Lower lobe of right lung (tissue), 2 donors: Measurements from ENCODE around the gene LINC00237. TPM values are rescaled to one million over a fixed set of nuclear protein-coding genes. Genes with fewer than 3 reads are reported as not detected.

ENCODE experiments used
- ATAC-seq, 2 donors: fragments of 200-7000 bp; cut with Tn5 transposase; one replicate each; pipeline ENCODE4 v1.9.1; 2020 to 2022; ENCODE audit warnings: mild to moderate bottlenecking in 2 of 2, moderate library complexity in 2 of 2
- DNase-seq: peaks from one replicate; pipeline ENCODE4 v3.0.0-alpha.2; 2020
- H3K27ac ChIP-seq: fragments of 200-600 bp; one replicate; pipeline ENCODE4 v1.8.0; 2022
- H3K27me3 ChIP-seq: fragments of 200-600 bp; one replicate; pipeline ENCODE4 v1.8.0; 2022; ENCODE audit warnings: low read depth
- H3K36me3 ChIP-seq: fragments of 200-600 bp; one replicate; pipeline ENCODE4 v1.8.0; 2022; ENCODE audit warnings: mild to moderate bottlenecking
- H3K4me1 ChIP-seq: fragments of 200-600 bp; one replicate; pipeline ENCODE4 v1.8.0; 2022
- H3K4me3 ChIP-seq: fragments of 200-600 bp; one replicate; pipeline ENCODE4 v1.8.0; 2022; ENCODE audit warnings: mild to moderate bottlenecking
- H3K9me3 ChIP-seq: fragments of 200-600 bp; one replicate; pipeline ENCODE4 v1.8.0; 2022
- intact Hi-C: fragments of 100-400 bp; cut with DNase I; formaldehyde crosslinking; loops from one replicate; pipeline ENCODE4 v1.11.0; 2022
- total RNA-seq: library from RNA; stranded (reverse); fragmentation: NEBNext Ultra II Directional; extraction: Animal tissue kit (Norgen Biotek cat#: 25700); gene quantifications from one replicate; pipeline ENCODE4 v1.2.1, GENCODE V29; 2021
- TF ChIP-seq, protein P1 (sequence below): fragments of 200-600 bp; IDR thresholded peaks from one replicate; pipeline ENCODE4 v1.8.0; 2022; ENCODE audit warnings: antibody characterized with exemption, mild to moderate bottlenecking
- donor health status: DM: no; HTN: yes; CAD: no; lungs with severe emphysema.

Gene LINC00237
- total RNA-seq, 1 donor from 2014 or later: not detected

DNA sequence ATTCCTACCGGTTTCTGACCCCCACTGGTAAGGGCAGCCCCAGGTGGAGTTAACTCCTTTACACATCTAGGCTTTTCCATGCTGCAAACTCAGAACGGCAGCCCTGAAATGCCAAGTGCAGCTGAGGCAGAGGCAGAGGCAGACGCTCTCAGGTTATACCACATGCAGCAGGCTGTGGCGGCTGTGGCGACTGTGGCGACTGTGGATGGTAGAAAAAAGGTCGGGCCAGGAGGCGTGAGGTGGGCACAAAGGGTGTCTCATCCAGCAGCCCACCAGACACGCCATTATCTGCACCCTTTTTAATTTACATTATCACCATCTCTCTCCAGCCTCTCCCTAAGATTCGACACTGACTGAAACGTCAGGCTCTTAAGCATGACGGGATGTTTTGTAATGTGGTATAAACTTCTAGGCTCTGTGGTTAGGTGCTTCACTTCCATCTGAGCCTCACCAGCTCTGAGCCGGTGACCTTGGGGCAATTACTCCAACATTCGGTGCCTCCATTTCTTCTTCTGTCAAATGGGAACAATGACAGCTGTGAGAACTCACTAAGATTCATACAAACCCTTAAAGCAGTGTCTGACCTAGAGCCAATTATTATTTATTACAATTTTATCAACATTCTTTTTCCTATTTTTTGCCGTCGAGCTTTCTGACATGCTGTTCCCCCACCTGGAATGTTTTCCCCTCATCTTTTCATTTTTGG, 27.9 kb upstream of the LINC00237 start:
- TF ChIP-seq, protein P1, sequence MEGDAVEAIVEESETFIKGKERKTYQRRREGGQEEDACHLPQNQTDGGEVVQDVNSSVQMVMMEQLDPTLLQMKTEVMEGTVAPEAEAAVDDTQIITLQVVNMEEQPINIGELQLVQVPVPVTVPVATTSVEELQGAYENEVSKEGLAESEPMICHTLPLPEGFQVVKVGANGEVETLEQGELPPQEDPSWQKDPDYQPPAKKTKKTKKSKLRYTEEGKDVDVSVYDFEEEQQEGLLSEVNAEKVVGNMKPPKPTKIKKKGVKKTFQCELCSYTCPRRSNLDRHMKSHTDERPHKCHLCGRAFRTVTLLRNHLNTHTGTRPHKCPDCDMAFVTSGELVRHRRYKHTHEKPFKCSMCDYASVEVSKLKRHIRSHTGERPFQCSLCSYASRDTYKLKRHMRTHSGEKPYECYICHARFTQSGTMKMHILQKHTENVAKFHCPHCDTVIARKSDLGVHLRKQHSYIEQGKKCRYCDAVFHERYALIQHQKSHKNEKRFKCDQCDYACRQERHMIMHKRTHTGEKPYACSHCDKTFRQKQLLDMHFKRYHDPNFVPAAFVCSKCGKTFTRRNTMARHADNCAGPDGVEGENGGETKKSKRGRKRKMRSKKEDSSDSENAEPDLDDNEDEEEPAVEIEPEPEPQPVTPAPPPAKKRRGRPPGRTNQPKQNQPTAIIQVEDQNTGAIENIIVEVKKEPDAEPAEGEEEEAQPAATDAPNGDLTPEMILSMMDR: no peak
- ATAC-seq (no peak), DNase-seq (no peak)
- intact Hi-C loops: no loop called here
- Histone ChIP-seq H3K27me3 (no peaks in the 10 kb centered on the region), H3K9me3 (no peaks in the 10 kb centered on the region), H3K4me1 (no peaks in the 10 kb centered on the region), H3K27ac (no peak overlapping the region), H3K4me3 (no peak overlapping the region), H3K36me3 (peaks cover 38% of the 10 kb centered on the region)

DNA sequence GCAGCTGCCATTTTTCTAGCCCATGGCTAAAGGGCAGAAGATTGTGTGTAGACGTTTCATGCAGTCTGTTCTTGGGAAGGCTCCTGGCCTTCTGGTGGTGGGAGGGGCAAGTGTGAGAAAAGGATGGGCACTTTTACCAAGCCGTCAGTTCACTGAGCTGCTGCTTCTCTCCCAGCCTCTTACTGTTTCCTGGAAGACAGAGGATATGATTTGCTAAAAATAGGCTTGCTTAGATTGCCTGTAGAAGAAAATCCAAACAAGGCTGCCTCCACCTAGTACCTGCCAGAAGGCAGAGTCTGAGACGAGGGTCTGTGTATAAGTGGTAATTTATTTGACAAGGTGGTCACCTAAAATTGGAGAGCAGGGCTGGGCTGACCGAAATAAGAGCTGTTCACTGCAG, 27.2 kb upstream of the LINC00237 start:
- Histone ChIP-seq H3K4me1 (no peaks in the 10 kb centered on the region), H3K9me3 (no peaks in the 10 kb centered on the region), H3K36me3 (peaks cover 38% of the 10 kb centered on the region), H3K27ac (no peak overlapping the region), H3K27me3 (no peaks in the 10 kb centered on the region), H3K4me3 (no peak overlapping the region)
- TF ChIP-seq, protein P1: no peak
- intact Hi-C loops: no loop called here
- ATAC-seq: no peak
- DNase-seq: no peak

DNA sequence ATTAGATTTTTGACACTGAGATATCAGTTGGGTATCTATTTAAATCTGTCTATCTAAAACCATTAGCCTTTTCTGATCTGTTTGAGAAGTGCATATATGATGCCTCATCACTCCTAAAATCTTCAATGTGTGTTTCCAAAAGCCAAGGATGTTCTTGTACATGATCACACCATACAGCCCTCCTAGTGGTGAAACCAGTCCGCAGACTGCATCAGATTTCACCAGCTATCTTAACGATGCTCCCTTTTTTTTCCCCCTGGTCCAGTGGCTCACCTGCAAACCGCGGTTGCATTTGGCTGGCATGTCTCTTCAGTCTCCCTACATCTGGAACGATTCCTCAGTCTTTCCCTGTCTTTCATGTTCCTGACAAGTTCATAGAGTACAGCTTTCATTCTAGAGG, 23.7 kb upstream of the LINC00237 start:
- TF ChIP-seq, protein P1: no peak
- Histone ChIP-seq H3K27ac (no peak overlapping the region), H3K36me3 (peaks cover 24% of the 10 kb centered on the region), H3K4me1 (peaks cover 7% of the 10 kb centered on the region), H3K4me3 (no peak overlapping the region), H3K27me3 (no peaks in the 10 kb centered on the region), H3K9me3 (no peaks in the 10 kb centered on the region)
- intact Hi-C loops: no loop called here
- ATAC-seq: no peak
- no peak for DNase-seq

DNA sequence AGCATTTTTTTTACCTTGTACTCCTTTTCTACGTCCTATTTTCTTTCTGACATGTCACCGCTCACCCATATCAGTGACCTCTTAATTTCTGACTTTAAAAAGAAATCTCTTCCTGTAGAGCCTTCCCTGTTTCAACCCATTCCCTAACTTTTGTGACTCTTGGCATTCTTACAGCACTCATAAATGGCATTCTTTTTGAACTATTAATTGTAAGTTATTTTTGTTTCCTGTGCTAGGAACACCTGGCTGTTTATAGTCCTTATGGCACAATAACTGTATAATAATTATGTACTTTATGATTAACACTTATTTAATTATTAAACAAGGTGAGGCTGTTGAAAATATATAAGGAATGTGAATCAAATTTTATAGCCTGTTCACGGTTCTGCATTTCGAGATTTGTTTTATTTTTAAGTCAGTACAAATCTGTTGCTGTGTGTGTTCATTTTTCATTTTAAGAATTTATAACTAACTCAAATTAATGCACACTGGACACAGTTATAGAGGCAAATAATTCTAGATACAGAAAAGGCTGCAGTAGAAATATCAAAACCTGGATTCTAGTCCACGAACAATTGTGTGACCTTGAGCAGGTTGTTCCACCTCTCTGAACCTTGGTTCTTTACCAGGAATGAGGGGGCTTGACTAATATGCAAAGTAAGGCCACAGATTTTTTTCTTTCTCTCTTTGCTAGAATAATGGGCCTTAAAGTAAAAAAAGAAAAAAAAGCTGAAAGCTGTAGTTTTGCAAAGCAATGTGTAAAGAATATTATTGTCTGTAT, 21.2 kb upstream of the LINC00237 start:
- peaks cover 12% of the 10 kb centered on the region for H3K36me3 ChIP-seq
- intact Hi-C loops: no loop called here
- TF ChIP-seq, protein P1: no peak
- DNase-seq: no peak
- no peak overlapping the region for H3K4me3 ChIP-seq
- H3K4me1 ChIP-seq: peaks cover 8% of the 10 kb centered on the region
- no peak for ATAC-seq
- no peaks in the 10 kb centered on the region for H3K9me3 ChIP-seq
- H3K27me3 ChIP-seq: no peaks in the 10 kb centered on the region
- no peak overlapping the region for H3K27ac ChIP-seq

DNA sequence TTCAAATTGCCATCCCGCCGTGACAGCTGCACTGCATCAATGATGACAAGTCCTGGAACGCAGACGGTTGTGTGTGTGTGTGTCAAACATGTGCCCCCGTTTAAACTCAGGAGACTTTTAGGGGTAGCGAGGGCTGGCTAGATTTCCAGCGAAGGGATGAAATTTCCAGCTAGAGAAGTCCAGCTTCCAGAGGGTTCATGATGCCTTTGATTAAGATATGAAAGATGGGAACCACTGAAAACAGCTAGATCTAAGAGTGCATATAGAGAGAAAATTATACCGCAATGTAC, 20.4 kb upstream of the LINC00237 start:
- intact Hi-C loops: no loop called here
- no peak overlapping the region for H3K27ac ChIP-seq
- peak overlapping the region; percentile 95 for H3K4me3 ChIP-seq
- peaks cover 8% of the 10 kb centered on the region for H3K4me1 ChIP-seq
- peaks cover 7% of the 10 kb centered on the region for H3K36me3 ChIP-seq
- peak in 1 of 2 donors; percentile 1 for ATAC-seq
- TF ChIP-seq, protein P1: no peak
- H3K9me3 ChIP-seq: no peaks in the 10 kb centered on the region
- H3K27me3 ChIP-seq: no peaks in the 10 kb centered on the region
- DNase-seq: no peak
